Frontal cortex (tissue), 4 donors: ENCODE results near the gene GJC2. TPM values are rescaled to one million over a fixed set of nuclear protein-coding genes. Genes with fewer than 3 reads are reported as not detected.
A peak's percentile ranks its signal among the peaks of the same experiment; 100 is the strongest.

Experiments used
- DNase-seq, 2 donors: peaks; one replicate each; pipeline ENCODE4 v3.0.0; 2012; ENCODE audit warnings: low spot score in 2 of 2
- FAIRE-seq: peaks from 2 replicates; lab custom pipeline; 2012; peaks lifted over from hg19 to GRCh38; lab: Jason Lieb, UNC
- total RNA-seq: library from RNA; depleted of rRNA; stranded (reverse); fragments of >200 nt; gene quantifications from one replicate; pipeline ENCODE4 v1.2.3, GENCODE V29; 2014
- donor health status: control.
- donor health status: control.
- donor health status: control.

Gene GJC2
- total RNA-seq: 0.82 TPM

- DNase-seq (peak; percentile 73 to 77), FAIRE-seq (no peak)
These were observed at the start of gene GJC2 for GRCh38 chr1:228149406-228150119. Gene GJC2, plus strand, starts transcription at chr1:228149930. Its CDS starts 7,829 bp downstream, at chr1:228157759.

- DNase-seq: peak; percentile 8 to 28
- no peak for FAIRE-seq
These were observed 48.7 kb upstream of the GJC2 start for GRCh38 chr1:228100822-228101613.

- no peak for FAIRE-seq
- DNase-seq: peak in 1 of 2 donors; percentile 21
These were observed 48.1 kb upstream of the GJC2 start for GRCh38 chr1:228101614-228101993.

GRCh38 chr1:228101994-228102790 is 47.5 kb upstream of the GJC2 start:
- FAIRE-seq: no peak
- peak; percentile 57 to 58 for DNase-seq

GRCh38 chr1:228102791-228103620 is 46.7 kb upstream of the GJC2 start, which contains the start of gene C1orf35:
Gene C1orf35, minus strand, starts transcription at chr1:228103325. Its CDS starts 98 bp downstream, at chr1:228103227.
- DNase-seq (peak; percentile 97), FAIRE-seq (no peak)

GRCh38 chr1:228104526-228105269 is 45.0 kb upstream of the GJC2 start:
- DNase-seq: peak in 1 of 2 donors; percentile 5
- no peak for FAIRE-seq

GRCh38 chr1:228105270-228105995 is 44.3 kb upstream of the GJC2 start:
- FAIRE-seq: no peak
- DNase-seq: peak in 1 of 2 donors; percentile 9

GRCh38 chr1:228105996-228106799 is 43.5 kb upstream of the GJC2 start:
- FAIRE-seq (no peak), DNase-seq (peak in 1 of 2 donors; percentile 2)

GRCh38 chr1:228106800-228107054 is 43.0 kb upstream of the GJC2 start:
- no peak for FAIRE-seq
- peak in 1 of 2 donors; percentile 6 for DNase-seq

- no peak for FAIRE-seq
These were observed 42.1 kb upstream of the GJC2 start for GRCh38 chr1:228107636-228108035.

GRCh38 chr1:228108055-228108690 is 41.6 kb upstream of the GJC2 start:
- DNase-seq (peak in 1 of 2 donors; percentile 10), FAIRE-seq (no peak)

More at GRCh38 chr1:228107636-228108035, 42.1 kb upstream of the GJC2 start:
- peak in 1 of 2 donors; percentile 2 for DNase-seq

GRCh38 chr1:228108742-228109072 is 41.0 kb upstream of the GJC2 start:
- no peak for FAIRE-seq

GRCh38 chr1:228109073-228109961 is 40.4 kb upstream of the GJC2 start, which contains the start of gene MRPL55:
Gene MRPL55, minus strand, starts transcription at chr1:228109299. Its CDS starts 1,039 bp downstream, at chr1:228108260.
- FAIRE-seq: no peak

More at GRCh38 chr1:228108742-228109072, 41.0 kb upstream of the GJC2 start:
- peak in 1 of 2 donors; percentile 9 for DNase-seq

GRCh38 chr1:228109962-228110488 is 39.7 kb upstream of the GJC2 start:
- no peak for FAIRE-seq
- peak in 1 of 2 donors; percentile 5 for DNase-seq

More at GRCh38 chr1:228109073-228109961, 40.4 kb upstream of the GJC2 start, which contains the start of gene MRPL55:
- DNase-seq: peak; percentile 96 to 99

GRCh38 chr1:228110556-228110955 is 39.2 kb upstream of the GJC2 start:
- FAIRE-seq: no peak
- no peak for DNase-seq
